ENCODE data around the gene GNGT1.

DNA sequence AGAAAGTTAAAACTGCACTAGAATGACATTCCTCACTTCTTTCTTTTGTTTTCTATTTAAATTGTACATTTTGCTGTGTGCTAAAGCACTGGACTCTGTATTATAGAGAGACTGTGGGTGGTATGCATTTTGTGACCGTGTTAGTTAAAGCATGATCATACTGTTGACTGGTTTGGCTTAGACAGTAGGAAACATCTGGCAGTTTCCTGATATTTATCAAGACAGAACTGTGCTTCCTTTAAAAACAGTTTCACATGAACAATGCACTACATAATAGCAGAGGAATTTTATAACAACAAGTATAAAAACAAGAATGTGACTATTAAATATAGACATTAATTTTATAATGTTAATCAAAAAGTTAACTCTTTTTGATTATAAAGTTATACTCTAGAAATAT is 38.3 kb downstream of the GNGT1 start:
- TF ChIP-seq, protein P1, sequence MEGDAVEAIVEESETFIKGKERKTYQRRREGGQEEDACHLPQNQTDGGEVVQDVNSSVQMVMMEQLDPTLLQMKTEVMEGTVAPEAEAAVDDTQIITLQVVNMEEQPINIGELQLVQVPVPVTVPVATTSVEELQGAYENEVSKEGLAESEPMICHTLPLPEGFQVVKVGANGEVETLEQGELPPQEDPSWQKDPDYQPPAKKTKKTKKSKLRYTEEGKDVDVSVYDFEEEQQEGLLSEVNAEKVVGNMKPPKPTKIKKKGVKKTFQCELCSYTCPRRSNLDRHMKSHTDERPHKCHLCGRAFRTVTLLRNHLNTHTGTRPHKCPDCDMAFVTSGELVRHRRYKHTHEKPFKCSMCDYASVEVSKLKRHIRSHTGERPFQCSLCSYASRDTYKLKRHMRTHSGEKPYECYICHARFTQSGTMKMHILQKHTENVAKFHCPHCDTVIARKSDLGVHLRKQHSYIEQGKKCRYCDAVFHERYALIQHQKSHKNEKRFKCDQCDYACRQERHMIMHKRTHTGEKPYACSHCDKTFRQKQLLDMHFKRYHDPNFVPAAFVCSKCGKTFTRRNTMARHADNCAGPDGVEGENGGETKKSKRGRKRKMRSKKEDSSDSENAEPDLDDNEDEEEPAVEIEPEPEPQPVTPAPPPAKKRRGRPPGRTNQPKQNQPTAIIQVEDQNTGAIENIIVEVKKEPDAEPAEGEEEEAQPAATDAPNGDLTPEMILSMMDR (IDR thresholded peaks at IDR 0.05 in 8 of 11, conservative IDR thresholded peaks at IDR 0.05 in 3 of 11) = no peak
- TF ChIP-seq POLR2AphosphoS5 (IDR thresholded peaks at IDR 0.05) = no peak
- TF ChIP-seq POLR2A (IDR thresholded peaks at IDR 0.05) = no peak

Data from spleen (tissue), 7 donors.